ENCODE results near the gene PRF1.

The PRF1 gene

DNA sequence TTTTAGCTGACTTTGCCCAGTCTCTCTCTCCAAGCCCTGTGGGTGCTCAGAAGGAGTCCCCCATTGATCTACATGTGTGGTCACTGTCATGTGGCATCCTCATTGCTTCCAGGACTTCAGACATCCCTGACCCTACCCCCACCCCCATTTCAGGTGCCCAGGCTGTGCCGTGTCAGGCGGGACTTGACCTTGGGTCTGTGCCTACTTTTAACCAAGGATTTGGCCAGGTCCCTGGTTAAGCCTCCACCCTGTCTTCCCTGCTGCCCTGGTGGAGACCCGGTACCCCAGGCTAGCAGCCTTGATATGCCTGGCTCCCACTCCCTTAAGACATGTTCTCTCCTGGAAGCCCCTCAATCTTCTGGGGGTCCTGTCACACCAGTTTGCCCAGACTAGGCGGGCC, 31.3 kb downstream of the PRF1 start:
- TF ChIP-seq, protein P1, sequence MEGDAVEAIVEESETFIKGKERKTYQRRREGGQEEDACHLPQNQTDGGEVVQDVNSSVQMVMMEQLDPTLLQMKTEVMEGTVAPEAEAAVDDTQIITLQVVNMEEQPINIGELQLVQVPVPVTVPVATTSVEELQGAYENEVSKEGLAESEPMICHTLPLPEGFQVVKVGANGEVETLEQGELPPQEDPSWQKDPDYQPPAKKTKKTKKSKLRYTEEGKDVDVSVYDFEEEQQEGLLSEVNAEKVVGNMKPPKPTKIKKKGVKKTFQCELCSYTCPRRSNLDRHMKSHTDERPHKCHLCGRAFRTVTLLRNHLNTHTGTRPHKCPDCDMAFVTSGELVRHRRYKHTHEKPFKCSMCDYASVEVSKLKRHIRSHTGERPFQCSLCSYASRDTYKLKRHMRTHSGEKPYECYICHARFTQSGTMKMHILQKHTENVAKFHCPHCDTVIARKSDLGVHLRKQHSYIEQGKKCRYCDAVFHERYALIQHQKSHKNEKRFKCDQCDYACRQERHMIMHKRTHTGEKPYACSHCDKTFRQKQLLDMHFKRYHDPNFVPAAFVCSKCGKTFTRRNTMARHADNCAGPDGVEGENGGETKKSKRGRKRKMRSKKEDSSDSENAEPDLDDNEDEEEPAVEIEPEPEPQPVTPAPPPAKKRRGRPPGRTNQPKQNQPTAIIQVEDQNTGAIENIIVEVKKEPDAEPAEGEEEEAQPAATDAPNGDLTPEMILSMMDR (conservative IDR thresholded peaks at IDR 0.05; ENCODE audit: low read depth, low read length) = no peak
- no peak overlapping the region for H3K4me3 ChIP-seq (ENCODE audit: low read length)
- no peak for DNase-seq (ENCODE audit: low read depth)

DNA sequence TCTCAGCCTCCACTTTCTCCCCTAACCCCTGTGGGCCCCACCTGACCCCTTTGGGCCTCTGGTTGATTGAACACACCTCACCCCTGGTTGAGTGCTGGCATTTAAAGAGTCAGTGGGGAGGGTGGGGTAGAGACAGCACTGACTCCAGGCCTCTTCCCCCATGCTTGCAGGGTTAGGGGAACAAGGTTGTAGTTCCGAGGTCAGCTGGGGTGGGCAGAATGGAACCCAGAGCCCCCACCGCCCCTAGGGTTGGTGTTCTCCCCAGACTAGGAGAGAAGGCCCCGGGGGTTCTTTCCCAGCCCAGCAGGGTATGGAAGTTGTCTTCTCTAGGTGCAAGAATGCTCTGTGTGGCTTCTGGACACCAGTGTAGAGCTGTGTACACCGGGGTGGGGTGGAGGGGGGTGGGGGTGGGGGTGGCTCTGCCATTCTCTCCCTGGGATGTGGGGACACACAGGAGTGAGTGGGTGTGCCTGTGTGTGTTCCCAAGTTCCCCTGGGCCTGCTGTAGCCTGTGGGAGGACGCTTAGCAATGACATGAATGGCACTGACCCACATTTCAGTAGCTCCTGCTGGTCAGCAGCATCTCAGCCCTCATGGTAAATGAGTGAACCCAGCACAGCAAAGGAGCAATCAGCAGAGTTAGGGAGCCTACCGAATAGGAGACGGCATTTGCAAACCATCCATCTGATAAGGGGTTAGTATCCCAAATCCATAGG, 33.6 kb downstream of the PRF1 start:
- no peak overlapping the region for H3K4me3 ChIP-seq (ENCODE audit: low read length)
- DNase-seq (ENCODE audit: low read depth) = no peak
- TF ChIP-seq, protein P1 (conservative IDR thresholded peaks at IDR 0.05; ENCODE audit: low read depth, low read length) = no peak

DNA sequence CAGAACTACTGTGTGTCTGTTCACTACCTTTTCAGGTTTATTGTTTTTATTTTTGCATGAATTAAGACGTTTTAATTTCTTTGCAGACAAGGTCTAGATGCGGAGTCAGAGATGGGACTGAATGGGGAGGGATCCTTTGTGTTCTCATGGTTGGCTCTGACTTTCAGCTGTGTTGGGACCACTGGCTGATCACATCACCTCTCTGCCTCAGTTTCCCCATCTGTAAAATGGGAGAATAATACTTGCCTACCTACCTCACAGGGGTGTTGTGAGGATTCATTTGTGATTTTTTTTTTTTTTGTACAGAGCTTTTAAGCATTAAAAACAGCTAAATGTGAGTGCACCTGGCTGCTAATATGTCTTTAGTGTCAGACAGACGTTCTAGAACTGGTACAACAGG, 34.4 kb downstream of the PRF1 start:
- no peak overlapping the region for H3K4me3 ChIP-seq (ENCODE audit: low read length)
- no peak for DNase-seq (ENCODE audit: low read depth)
- TF ChIP-seq, protein P1 (conservative IDR thresholded peaks at IDR 0.05; ENCODE audit: low read depth, low read length) = no peak

DNA sequence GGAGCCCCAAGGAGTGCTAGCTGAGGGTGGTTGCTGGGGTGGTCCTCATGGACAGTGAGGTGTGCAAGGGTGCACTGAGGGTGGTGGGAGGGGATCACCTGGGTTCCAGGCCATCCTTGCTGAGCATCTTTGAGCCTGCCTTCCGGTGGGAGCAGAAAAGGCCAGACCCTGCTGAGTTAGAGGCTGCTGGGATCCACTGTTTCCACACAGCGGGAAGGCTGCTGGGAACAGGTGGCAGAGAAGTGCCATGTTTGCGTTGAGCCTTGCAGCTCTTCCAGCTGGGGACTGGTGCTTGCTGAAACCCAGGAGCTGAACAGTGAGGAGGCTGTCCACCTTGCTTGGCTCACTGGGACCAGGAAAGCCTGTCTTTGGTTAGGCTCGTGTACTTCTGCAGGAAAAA, 34.9 kb downstream of the PRF1 start:
- no peak for DNase-seq (ENCODE audit: low read depth)
- no peak overlapping the region for H3K4me3 ChIP-seq (ENCODE audit: low read length)
- TF ChIP-seq, protein P1 (conservative IDR thresholded peaks at IDR 0.05; ENCODE audit: low read depth, low read length) = no peak

DNA sequence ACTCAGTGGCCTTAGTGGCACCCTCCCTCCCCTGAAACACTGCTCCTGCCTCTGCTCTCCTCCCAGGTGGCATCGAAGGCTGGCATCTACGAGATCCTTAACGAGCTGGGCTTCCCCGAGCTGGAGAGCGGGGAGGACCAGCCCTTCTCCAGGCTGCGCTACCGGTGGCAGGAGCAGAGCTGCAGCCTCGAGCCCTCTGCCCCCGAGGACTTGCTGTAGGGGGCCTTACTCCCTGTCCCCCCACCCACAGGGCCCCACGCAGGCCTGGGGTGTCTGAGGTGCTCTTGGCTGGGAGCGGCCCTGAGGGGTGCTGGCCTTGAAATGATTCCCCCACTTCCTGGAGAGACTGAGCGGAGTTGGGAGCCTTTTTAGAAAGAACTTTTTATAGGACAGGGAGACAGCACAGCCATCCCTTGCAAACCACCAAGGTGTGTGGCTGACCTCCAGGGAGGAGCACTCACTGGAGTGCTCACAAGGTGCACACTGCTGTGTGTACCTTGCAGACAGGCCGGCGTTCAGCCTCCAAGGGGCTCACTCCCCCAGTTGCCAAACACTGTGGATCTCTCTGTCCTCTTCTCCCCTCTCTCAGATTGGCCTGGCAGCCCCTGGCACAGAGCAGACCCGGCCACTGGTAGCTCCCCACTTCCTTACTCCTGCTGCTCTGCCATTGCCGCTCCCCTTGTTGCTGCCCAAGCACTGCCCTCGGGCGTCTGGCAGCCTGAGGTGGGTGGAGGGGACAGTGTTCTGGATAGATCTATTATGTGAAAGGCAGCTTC, 35.8 kb downstream of the PRF1 start:
- no peak overlapping the region for H3K4me3 ChIP-seq (ENCODE audit: low read length)
- no peak for DNase-seq (ENCODE audit: low read depth)
- TF ChIP-seq, protein P1 (conservative IDR thresholded peaks at IDR 0.05; ENCODE audit: low read depth, low read length) = no peak

DNA sequence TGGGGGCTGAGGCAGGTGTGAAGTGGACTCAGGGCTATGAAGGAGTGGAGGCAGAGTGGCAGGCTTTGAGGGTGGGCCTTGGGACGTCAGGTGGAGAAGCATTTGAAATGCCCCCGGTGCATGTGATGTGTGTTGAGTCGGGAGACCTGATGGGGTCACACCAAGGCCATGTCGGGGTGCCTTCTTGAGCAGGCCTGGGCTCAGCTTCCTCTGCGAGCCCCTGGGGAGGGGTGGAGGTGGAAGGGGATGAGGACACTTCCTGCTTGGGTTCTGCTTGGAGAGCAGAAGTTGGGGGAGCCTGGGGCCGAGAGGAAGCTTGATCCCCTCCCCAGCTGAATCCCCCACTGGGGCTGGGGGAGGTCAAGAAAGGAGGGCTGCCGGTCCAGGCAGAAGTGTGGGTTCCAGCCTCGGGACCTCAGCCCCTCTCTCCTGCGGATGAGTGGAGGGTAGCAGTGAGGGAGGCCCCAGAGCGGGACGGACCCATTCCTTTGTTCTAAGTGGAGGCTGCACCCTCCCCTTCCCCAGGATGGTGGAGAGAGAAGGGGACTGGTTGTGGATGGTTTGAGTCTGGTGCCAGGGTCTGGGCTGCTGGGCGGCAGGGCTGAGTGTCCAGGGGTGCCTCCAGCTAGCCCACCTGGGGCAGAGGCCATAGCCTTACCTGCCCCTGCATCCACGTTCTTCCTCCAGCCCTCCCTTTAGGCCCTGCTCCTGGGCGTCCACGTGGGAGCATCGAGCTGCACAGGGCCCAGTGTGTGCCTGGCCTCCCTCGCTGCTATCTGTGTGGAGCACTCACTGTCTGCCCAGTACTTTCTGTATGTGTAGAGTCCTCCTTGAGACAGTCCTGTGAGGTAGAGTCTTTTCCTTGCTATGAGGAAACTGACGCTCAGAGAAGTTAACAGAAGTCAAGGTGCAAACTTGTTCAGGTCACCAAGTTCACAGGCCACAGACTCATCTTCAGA, 36.7 kb downstream of the PRF1 start:
- no peak for DNase-seq (ENCODE audit: low read depth)
- TF ChIP-seq, protein P1 (conservative IDR thresholded peaks at IDR 0.05; ENCODE audit: low read depth, low read length) = no peak
- H3K4me3 ChIP-seq (ENCODE audit: low read length) = no peak overlapping the region
